GM21825 (cell line): ENCODE results near the gene PRKACA.

Source experiments
- ATAC-seq: cut with Tn5 transposase; IDR thresholded peaks from one replicate; pipeline ENCODE4 v1.9.1; 2021; ENCODE audit warnings: mild to moderate bottlenecking, moderate library complexity; ENCODE audit not compliant: unreplicated experiment

The PRKACA gene

DNA sequence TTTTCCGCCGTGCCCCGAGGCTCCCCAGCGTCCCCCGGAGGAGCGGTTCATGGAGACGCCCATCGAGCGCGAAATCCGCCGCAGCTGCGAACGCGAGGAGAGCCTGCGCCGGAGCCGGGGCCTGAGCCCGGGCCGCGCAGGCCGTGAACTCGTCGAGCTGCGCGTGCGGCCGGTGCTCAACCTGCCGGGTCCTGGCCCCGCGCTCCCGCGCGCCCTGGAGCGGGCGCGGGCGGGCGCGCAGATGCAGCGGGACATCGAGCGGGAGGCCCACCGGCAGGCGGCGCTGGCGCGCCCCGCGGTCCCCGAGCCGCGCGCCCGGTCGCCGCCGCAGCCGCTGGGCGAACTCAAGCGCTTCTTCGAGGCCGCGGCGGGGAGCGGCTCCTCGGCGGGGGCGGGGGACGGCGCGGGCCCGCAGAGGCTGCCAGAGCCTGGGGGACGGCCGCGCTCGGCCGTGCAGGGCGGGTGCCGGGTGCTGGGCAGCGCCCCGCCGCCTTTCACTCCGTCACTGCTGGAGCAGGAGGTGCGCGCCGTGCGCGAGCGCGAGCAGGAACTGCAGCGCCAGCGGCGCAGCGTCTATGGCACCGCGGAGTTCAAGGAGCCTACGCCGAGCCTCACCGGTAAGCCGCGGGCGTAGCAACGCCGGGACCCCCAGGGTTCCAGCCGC lies 44.2 kb downstream of the PRKACA start:
- ATAC-seq: peak; percentile 43

DNA sequence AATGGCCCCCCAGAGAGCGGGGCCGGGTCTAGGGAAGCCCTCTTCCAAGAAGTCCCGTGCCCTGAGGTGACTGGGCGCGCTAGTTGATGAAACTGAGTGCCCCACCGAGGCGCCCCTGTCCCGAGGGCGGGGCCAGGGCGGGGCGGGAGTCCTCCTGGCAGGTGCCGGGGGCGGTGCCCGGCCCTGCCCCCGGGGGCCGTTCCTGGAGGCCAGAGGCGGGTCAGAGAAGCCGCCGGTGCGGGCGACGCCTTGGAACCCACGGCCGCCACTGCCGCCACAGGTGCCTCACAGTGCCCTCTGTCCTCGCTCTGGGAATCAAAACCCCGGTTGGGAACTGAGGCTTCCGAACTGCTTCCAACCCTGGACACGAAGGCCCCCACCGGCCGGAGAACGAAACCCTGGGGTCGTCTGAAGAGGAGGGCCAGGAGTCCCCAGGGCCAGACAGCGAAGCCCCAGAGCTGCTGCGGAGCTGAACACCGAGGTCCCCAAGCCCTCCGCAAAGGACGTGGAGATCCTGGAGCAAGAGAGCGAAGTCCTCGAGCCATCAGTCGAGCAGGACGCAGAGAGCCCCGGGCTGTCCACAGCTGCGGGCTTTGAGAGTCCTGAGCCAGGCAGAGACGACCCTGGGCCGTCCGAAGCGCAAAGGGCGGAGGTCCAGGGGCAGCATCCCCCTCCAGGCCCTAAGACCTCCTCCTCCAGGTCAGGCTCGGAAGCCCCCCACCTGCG lies 44.9 kb downstream of the PRKACA start, which contains the start of gene MISP3:
TSS of gene MISP3 (plus strand) at position 252 of the 726 bp plus-strand sequence. CDS start 524 bp downstream, outside the sequence.
- no peak for ATAC-seq

DNA sequence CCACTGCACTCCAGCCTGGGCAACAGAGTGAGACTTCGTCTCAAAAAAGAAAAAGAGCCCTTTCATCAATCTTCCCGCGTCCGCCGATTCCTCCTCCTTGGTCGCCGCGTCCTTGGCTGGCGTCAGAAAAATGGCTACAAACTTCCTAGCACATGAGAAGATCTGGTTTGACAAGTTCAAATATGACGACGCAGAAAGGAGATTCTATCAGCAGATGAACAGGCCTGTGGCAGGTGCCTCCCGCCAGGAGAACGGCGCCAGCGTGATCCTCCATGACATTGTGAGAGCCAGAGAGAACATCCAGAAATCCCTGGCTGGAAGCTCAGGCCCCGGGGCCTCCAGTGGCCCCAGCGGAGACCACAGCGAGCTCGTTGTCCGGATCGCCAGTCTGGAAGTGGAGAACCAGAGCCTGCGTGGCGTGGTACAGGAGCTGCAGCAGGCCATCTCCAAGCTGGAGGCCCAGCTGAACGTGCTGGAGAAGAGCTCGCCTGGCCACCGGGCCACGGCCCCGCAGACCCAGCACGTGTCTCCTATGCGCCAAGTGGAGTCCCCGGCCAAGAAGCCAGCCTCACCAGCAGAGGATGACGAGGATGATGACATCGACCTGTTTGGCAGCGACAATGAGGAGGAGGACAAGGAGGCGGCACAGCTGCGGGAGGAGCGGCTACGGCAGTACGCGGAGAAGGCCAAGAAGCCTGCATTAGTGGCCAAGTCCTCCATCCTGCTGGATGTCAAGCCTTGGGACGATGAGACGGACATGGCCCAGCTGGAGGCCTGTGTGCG lies 47.1 kb downstream of the PRKACA start:
- ATAC-seq: no peak

DNA sequence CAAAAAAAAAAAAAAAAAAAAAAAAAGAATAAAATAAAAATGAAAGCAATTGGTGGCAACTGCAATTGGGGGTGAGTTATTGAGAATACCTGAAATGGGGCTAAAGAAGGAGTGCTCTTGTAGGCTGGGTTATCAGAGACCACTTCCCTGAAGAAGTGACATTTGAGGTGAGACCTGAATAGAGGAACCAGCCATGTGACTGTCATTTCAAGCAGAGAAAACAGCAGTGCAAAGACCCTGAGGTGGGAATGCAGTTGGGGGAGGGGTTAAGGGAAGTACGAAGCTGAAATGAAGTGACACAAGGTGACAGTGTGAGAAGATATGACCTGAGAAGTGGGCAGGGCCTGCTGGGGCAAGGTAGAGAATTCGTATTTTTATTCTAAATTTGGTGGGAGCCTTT lies 51.4 kb downstream of the PRKACA start:
- ATAC-seq: no peak

DNA sequence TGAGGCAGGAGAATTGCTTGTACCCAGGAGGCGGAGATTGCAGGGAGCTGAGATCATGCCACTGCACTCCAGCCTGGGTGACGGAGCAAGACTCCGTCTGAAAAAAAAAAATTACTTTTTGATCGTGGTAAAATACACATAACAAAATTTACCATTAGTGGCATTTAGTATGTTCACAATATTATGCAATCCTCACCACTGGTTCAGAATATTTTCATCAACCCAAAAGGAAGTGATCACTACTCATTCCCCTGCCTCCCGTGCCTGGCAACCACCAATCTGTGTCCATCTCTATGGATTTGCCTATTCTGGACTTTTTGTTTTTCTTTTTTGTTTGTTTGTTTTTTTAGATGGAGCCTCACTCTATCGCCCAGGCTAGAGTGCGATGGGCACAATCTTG lies 54.5 kb downstream of the PRKACA start:
- no peak for ATAC-seq

DNA sequence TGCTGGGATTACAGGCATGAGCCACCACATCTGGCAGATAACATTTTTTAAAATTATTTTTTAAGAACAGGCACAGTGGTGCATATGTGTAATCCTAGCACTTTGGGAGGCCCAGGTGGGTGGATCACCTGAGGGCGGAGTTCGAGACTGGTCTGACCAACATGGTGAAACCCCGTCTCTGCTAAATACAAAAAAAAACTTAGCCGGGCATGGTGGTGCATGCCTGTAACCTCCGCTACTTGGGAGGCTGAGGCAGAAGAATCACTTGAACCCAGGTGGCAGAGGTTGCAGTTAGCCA lies 55.1 kb downstream of the PRKACA start:
- ATAC-seq: no peak

DNA sequence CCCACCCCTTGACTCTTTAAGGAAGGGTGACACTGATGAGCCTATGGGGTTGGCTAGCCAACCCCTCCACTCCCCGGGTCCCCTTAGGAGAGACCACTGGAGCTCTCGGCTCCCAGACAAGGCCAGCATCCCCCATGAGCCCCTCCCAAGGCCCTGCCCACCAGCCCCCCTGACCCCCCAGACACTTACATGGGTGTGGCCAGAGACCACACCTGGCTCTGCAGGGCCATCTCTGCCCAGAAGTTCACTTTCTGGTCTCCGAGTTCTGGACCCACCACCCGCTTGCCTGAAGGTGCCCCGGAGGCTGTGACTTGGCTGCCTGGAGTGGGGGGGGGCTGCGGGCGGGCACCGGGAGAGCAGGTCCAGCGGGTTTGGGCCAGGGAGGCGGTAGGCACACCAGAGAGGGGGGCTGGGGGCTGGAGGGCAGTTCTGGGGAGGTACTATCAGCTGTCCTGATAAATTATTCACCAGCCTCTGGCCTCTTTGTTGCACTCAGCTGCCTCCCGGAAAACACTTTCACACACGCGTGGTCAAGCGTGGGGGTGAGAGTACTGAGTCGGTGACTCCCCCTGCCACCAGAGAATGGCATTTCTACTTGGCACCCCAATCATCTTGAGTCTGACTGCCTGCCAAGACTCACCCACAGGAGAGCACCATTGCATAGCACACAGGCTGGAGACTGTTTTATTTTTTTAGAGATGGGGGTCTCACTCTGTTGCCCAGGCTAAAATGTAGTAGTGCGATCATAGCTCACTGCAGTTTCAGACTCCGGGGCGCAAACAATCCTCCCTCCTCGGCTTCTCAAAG lies 55.6 kb downstream of the PRKACA start, which contains the start of gene PALM3:
TSS of gene PALM3 (minus strand) at position 326 of the 807 bp plus-strand sequence. CDS start at position 230, 96 bp downstream.
- ATAC-seq: no peak

DNA sequence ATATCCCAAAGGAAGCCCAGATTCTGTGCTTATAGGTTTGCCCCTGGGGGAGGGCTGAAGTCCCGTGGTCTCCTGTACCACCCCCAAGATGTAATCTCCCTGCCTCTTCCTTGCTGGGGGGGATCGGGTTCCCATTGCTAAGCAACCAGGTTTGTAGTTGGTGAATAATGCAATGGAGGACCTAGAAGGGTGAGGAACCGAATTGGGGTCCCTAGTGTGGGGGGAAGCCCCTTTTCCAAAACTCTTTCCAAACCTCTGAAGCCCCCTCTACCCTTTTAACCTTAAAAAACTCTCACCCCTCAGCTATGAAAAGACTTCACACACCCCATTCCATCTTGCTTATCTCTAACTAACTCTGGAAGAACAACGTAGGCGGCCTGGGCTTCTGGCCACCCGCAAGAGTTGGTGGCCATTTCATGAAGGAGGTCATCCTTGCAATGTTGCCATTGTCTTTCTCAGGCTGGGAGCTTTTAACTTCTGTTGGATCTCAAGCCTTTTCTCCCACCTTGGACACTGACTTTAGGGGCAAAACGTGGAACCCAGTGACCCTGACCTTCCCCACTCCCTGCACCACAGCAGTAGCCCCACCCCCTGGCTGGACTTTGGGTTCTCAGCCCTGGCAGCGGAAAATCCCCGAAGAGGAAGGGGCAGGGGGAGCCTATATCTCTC lies 56.3 kb downstream of the PRKACA start:
- no peak for ATAC-seq

DNA sequence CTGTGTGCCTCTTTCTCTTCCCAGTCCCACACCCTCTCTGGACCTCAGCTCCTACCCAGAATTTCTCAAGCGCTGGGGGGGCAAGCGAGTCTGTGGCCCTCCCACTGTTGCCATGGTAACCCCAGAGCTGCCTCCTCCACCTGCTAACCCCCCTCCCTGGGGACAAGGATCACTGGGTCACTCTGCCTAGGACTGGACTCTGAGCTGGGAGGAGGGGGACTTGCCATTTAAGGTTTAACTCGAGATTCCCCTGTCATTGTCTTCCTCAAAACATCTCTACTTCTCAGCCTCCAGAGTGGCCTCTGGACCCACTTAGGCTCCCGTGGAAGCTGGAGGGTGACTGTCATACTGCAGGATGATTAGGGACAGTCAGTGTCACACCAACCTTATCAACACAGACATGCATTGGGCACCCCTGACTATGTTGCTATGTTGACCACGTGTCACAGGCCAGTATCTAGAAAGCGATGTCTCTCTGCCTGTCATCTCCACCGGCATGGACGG lies 57.9 kb downstream of the PRKACA start:
- ATAC-seq: no peak

DNA sequence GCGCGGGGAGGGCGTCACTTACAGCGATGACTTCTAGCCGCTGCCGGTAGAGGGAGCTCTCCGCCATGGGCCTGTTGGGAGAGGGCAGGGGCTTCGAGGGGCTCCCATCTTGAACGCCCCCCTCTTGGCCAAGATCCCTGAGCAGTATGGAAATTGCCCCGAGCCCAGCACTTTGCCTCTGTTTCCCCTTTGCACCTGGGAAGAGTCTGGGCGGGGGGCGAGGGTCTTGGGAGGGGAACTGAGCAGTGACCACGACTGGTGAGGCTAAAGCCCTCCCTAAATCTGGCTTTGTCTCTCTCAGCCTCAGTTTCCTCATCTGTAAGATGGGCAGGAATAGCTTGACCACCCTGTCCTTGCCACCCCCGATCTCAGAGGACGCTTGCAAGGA lies 58.5 kb downstream of the PRKACA start:
- ATAC-seq: no peak

DNA sequence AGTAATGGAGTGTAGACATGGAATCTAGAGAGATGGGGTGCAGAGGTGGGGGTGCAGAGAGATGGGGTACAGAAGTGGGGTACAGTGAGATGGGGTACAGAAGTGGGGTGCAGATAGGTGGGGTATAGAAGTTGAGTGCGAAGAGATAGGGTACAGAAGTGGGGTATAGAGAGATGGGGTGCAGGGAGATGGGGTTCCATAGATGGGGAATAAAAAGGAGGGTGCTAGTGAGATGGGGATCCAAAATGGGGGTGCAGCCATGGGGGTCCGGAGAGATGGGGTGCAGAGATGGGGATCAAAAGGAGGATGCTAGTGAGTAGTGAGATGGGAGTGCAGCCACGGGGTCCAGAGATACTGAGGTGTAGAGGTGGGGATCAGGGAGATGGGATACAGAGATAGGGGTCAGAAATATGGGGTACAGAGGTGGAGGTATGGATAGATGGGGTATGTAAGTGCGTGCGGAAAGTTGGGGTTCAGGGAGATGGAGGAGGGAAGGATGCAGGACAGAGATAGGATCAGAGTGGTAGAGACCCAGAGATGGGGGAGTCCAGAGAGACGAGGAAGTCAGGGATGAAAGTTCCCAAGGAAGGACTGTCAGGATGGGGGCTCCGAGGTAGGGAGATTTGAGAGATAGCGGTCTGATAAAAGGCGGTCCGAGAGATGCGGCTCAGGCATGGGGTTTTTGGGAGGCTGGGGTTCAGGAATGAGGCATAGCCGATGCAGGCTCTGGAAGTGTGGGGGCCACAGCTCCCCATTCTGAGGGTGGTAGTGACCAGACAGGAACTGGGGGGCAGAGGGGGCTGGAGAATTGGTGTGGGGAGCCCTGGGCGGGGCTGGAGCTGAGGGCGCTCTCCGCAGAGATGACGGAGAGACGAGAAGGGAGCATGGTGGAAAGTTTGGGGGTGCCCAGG lies 59.1 kb downstream of the PRKACA start:
- ATAC-seq: no peak

DNA sequence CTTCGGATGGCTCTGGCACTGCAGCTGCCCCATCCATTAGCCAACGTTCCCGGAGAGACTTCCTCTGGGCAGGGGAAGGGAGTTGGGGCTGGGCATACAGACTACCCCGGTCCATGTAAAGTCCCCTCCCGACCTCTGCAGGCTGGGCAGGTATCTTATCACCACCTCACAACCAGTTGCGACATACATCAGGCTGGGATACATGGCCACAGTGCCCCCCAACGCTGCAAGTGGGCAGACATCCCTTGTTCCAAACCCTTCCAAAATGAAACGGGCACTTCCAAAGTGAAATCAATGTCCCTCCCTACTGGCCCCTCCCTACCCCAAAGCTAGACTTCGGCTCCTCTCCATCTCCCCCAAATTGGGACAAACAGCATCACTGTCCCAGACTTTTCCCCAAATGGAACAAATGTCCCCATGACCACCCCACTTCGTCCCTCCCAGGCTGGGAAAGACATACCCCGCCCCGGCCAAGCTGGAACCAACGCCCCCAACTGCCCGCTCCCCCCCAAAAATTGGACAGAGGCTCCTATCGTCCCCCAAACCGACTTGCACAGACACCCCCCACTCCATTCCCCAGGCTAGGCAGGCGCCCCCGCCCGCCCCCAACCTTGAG lies 60.7 kb downstream of the PRKACA start:
- ATAC-seq: no peak

DNA sequence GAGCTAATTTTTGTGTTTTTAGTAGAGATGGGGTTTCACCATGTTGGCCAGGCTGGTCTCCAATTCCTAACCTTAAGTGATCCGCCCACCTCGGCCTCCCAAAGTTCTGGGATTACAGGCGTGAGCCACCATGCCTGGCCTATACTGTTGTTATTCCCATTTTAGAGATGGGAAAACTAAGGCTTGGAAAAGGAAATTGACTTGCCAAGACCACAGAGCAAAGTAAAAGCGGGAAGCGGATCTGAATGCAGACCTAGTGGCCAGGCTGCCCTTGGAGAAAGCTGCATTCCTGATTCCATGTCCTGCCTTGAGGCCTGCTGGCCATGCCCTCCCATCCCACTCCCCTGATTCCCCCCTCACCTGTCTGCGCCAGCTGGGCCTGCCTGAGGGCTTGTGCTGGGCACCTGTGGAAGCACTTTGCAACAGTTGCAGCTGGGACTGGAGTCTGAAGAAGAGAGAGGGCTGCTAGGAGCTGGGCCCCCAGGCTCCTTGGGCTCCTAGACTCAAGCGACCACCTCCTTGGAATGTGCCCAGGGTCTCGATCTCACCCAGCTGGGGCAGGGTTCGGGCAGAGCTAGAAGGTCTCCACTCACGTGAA lies 61.4 kb downstream of the PRKACA start:
- ATAC-seq: no peak

DNA sequence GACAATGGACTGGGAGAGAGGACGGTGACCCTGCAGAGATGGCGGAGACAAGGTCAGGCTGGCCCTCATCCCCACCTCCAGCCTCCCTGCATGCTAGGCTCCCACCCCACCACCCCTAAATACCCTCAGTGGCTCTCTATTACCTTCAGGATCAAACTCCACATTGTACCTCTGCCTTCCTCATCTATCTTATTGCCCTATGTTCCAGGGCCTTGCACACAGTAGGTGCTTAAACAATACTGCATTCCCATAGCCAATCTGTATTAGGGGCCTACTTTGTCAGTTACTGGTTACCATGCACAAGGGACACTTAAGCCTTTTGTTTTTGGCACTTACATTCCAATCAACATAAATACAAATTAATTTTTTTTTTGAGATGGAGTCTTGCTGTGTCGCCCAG lies 62.2 kb downstream of the PRKACA start:
- ATAC-seq: no peak

DNA sequence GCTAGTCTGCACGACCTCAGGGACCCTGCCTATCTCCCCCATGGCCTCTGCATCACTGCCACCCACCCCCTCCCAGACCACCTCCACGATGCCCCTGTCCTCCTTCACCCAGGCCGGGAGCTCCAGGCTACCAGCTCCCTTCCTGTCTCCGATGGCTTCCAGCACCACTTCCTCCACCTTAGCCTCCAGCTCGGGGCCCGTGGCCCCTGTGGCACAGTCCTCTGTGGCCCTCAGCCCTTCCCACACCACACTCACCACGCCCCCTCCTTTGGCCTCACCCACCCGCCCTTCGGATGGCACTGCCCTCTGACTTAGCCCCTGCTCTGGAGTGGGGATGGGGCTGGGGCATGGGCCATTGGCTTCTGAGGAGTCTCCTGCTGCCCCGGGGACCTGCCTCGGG lies 62.8 kb downstream of the PRKACA start:
- no peak for ATAC-seq

DNA sequence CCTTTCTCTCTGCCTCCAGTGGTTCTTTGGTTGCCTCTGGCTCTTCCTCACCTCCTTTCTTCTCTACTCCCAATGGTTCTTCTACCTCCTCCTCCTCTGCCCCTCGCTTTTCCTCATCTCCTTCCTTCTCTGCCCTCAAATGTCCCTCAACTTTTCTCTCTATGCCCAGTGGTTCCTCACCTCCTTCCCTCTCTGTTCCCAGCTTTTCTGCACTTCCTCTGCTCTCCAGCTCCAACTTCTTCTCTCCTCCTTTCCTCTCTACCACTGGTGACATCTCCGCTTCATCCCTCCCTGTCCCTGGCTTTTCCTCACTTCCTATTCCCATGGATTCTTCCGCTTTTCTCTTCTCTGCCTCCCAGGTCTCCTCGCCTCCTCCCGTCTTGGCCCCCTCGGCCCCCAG lies 63.5 kb downstream of the PRKACA start:
- ATAC-seq: no peak

DNA sequence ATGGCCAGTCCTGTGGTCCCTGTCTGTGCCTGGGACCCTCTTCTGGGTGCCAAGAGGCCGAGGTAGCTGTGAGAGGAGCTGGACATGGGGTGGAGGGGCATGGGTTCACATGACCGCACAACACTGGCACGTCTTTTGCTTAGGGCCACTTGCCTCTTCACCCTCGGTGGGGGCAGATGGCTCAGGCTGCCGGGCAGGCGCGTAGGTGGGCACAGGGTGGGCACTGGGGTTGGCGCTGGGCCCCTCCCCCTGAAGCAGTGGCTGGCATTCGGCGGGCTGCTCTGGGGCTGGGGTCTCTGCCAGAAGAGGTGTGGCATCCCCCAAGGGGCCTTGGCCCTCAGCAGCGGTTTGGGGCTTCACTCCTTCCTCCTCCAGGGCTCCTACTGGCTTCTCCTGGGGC lies 64.1 kb downstream of the PRKACA start:
- no peak for ATAC-seq

DNA sequence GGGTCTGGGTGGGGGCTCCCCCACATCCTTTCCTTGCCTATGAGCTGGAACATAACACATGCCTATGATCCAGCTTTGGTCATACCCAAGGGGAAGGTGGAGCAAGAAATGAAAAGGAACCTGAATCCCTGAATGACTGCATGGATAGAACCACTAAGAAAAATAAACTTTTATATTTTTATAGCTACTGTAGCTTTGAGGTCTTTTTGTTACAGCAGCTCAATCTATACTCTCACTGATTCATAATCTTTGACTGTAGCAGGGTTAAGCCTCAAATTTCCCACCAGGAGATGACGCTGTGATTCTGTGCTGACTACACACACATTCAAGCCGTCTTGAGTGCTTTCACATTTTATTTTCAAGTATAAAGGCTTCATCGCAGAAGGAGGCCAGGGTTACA lies 64.5 kb downstream of the PRKACA start:
- ATAC-seq: no peak
